Muscle of leg (tissue), 11 donors: Measurements from ENCODE around the gene LILRB1. TPM values are rescaled to one million over a fixed set of nuclear protein-coding genes. Genes with fewer than 3 reads are reported as not detected.
"Not testable (repeated sequence)": the region's sequence is repeated elsewhere in the genome, so short reads cannot be mapped to it uniquely, and the experiment has no call there.

Experiments
- DNase-seq: peaks from one replicate; pipeline ENCODE4 v3.0.0; 2013
- H3K27ac ChIP-seq: one replicate; pipeline ENCODE4 v1.5.1; 2013; ENCODE audit warnings: mild to moderate bottlenecking, low read length, control low read depth
- H3K27me3 ChIP-seq: one replicate; pipeline ENCODE4 v1.6.1; 2013; ENCODE audit warnings: low read length; ENCODE audit not compliant: control insufficient read depth, insufficient read depth
- H3K36me3 ChIP-seq: one replicate; pipeline ENCODE4 v1.6.1; 2013; ENCODE audit warnings: low read length; ENCODE audit not compliant: control insufficient read depth, insufficient read depth
- H3K4me1 ChIP-seq: one replicate; pipeline ENCODE4 v1.6.1; 2013; ENCODE audit warnings: low read length; ENCODE audit not compliant: control insufficient read depth, insufficient read depth
- H3K4me3 ChIP-seq: one replicate; pipeline ENCODE4 v1.5.1; 2013; ENCODE audit warnings: low read length, control low read depth
- H3K9me3 ChIP-seq: replicated peaks from 2 replicates; pipeline ENCODE4 v1.6.1; 2013; ENCODE audit warnings: low read depth, low read length; ENCODE audit not compliant: control insufficient read depth
- WGBS: methylation state at CpG from one replicate; pipeline ENCODE4 v1.1.5; 2013; ENCODE audit warnings: missing lambda C conversion rate; ENCODE audit not compliant: insufficient coverage; 5-methylcytosine and 5-hydroxymethylcytosine counted together
- polyA plus RNA-seq, 8 donors: library from polyadenylated mRNA; unstranded; fragments of 120-200 nt; gene quantifications; one replicate each; pipeline versions ENCODE4 v1.2.1 to v1.2.3, GENCODE V29; 2013; ENCODE audit warnings: inconsistent platforms in 1 of 8, low replicate concordance in 1 of 8; ENCODE audit not compliant: insufficient read length in 8 of 8, insufficient read depth in 1 of 8
- total RNA-seq: library from RNA; stranded (reverse); fragments of 120-200 nt; gene quantifications from one replicate; pipeline ENCODE4 v1.2.4, GENCODE V29; 2013

LILRB1 gene
- total and polyA plus RNA-seq, 9 donors: 0.53 to 2.1 (median 1.2) TPM

GRCh38 chr19:54676210-54676834 lies 46.0 kb downstream of the LILRB1 start:
- H3K27ac ChIP-seq, H3K27me3 ChIP-seq, H3K36me3 ChIP-seq, H3K9me3 ChIP-seq, H3K4me1 ChIP-seq, H3K4me3 ChIP-seq: not testable (repeated sequence)
- peak; percentile 67 for DNase-seq
- WGBS: 30% methylated on average over 2 of the region's 10 CpGs

- WGBS: 52% methylated on average over 3 of the region's 4 CpGs
- H3K36me3 ChIP-seq: no peaks in the 10 kb centered on the region
Observed at GRCh38 chr19:54677217-54677616, 46.9 kb downstream of the LILRB1 start.

GRCh38 chr19:54681596-54681995 lies 51.3 kb downstream of the LILRB1 start:
- H3K27me3 ChIP-seq, DNase-seq, H3K27ac ChIP-seq, H3K4me1 ChIP-seq, H3K4me3 ChIP-seq, H3K36me3 ChIP-seq, H3K9me3 ChIP-seq: not testable (repeated sequence)
- 40% methylated on average over 1 of the region's 12 CpGs for WGBS

More at GRCh38 chr19:54677217-54677616, 46.9 kb downstream of the LILRB1 start:
- no peak for DNase-seq
- Histone ChIP-seq H3K27ac (no peak overlapping the region), H3K4me3 (no peak overlapping the region), H3K4me1 (no peaks in the 10 kb centered on the region), H3K27me3 (no peaks in the 10 kb centered on the region), H3K9me3 (no peaks in the 10 kb centered on the region)

- Histone ChIP-seq H3K9me3 (peaks cover 4% of the 10 kb centered on the region), H3K27ac (no peak overlapping the region), H3K36me3 (no peaks in the 10 kb centered on the region), H3K4me3 (no peak overlapping the region), H3K27me3 (no peaks in the 10 kb centered on the region), H3K4me1 (no peaks in the 10 kb centered on the region)
- WGBS: no CpG with 5 or more reads among the region's 7 CpGs
- no peak for DNase-seq
Observed at GRCh38 chr19:54682306-54682856, 52.1 kb downstream of the LILRB1 start.

- H3K4me1 ChIP-seq: no peaks in the 10 kb centered on the region
- peaks cover 4% of the 10 kb centered on the region for H3K9me3 ChIP-seq
- H3K4me3 ChIP-seq: no peak overlapping the region
- no peaks in the 10 kb centered on the region for H3K36me3 ChIP-seq
- WGBS: 19% methylated on average over 2 of the region's 3 CpGs
- peak; percentile 48 for DNase-seq
- no peak overlapping the region for H3K27ac ChIP-seq
- no peaks in the 10 kb centered on the region for H3K27me3 ChIP-seq
Observed at GRCh38 chr19:54684527-54684926, 54.2 kb downstream of the LILRB1 start.

Other genes with a start within 250 kb of the LILRB1 start
- gene TTYH1, start 215.0 kb upstream of the LILRB1 start, total RNA-seq: 3.6 TPM
- gene TTYH1, start 215.0 kb upstream of the LILRB1 start, polyA plus RNA-seq: 10 to 100 TPM in 1 of 8 donors, 1 to 10 TPM in 7; 2.7 to 13.1 (median 5.1) TPM
- gene LENG8, start 181.3 kb upstream of the LILRB1 start, total RNA-seq: 28.7 TPM
- 100 to 1,000 TPM in 6 of 8 donors, 10 to 100 TPM in 2; 47.6 to 155 (median 105) TPM for gene LENG8, start 181.3 kb upstream of the LILRB1 start, polyA plus RNA-seq
- gene LENG9, start 166.7 kb upstream of the LILRB1 start, total RNA-seq: 2.7 TPM
- gene LENG9, start 166.7 kb upstream of the LILRB1 start, polyA plus RNA-seq: 1 to 10 TPM; 1.5 to 4.1 (median 2.5) TPM
- 39.4 TPM for gene CDC42EP5, start 157.2 kb upstream of the LILRB1 start, total RNA-seq
- gene CDC42EP5, start 157.2 kb upstream of the LILRB1 start, polyA plus RNA-seq: 10 to 100 TPM; 33.4 to 65.7 (median 46.5) TPM
- not detected for gene LAIR2, start 127.7 kb upstream of the LILRB1 start, total RNA-seq
- gene LAIR2, start 127.7 kb upstream of the LILRB1 start, polyA plus RNA-seq: under 1 TPM in 2 of 8 donors, not detected in 6; 0.29 to 0.41 TPM
- gene LILRA2, start 56.7 kb upstream of the LILRB1 start, total RNA-seq: 0.53 TPM
- gene LILRA2, start 56.7 kb upstream of the LILRB1 start, polyA plus RNA-seq: 1 to 10 TPM in 4 of 8 donors, under 1 TPM in 4; 0.51 to 1.6 (median 1.0) TPM
- 0.31 TPM for gene LILRA1, start 36.9 kb upstream of the LILRB1 start, total RNA-seq
- under 1 TPM; 0.30 to 0.73 (median 0.42) TPM for gene LILRA1, start 36.9 kb upstream of the LILRB1 start, polyA plus RNA-seq
- gene LILRB4, start 32.5 kb downstream of the LILRB1 start, total RNA-seq: 0.71 TPM
- 1 to 10 TPM in 6 of 8 donors, under 1 TPM in 2; 0.93 to 2.1 (median 1.2) TPM for gene LILRB4, start 32.5 kb downstream of the LILRB1 start, polyA plus RNA-seq
- gene KIR3DL3, start 94.0 kb downstream of the LILRB1 start, total RNA-seq: not detected
- not detected for gene KIR3DL3, start 94.0 kb downstream of the LILRB1 start, polyA plus RNA-seq
- gene KIR2DL3, start 108.0 kb downstream of the LILRB1 start, total RNA-seq: not detected
- not detected for gene KIR2DL3, start 108.0 kb downstream of the LILRB1 start, polyA plus RNA-seq
- gene KIR2DL1, start 139.3 kb downstream of the LILRB1 start, total RNA-seq: not detected
- gene KIR2DL1, start 139.3 kb downstream of the LILRB1 start, polyA plus RNA-seq: under 1 TPM in 1 of 8 donors, not detected in 7; 0.12 TPM
- gene KIR2DL4, start 173.1 kb downstream of the LILRB1 start, total RNA-seq: 0.04 TPM
- gene KIR2DL4, start 173.1 kb downstream of the LILRB1 start, polyA plus RNA-seq: not detected
- not detected for gene KIR3DL1, start 186.0 kb downstream of the LILRB1 start, total RNA-seq
- under 1 TPM in 1 of 8 donors, not detected in 7; 0.12 TPM for gene KIR3DL1, start 186.0 kb downstream of the LILRB1 start, polyA plus RNA-seq
- gene KIR2DS4, start 202.2 kb downstream of the LILRB1 start, total RNA-seq: not detected
- gene KIR2DS4, start 202.2 kb downstream of the LILRB1 start, polyA plus RNA-seq: under 1 TPM in 2 of 8 donors, not detected in 6; 0.07 to 0.13 TPM
- not detected for gene KIR3DL2, start 220.0 kb downstream of the LILRB1 start, total RNA-seq
- not detected for gene KIR3DL2, start 220.0 kb downstream of the LILRB1 start, polyA plus RNA-seq
- gene FCAR, start 243.8 kb downstream of the LILRB1 start, total RNA-seq: not detected
- under 1 TPM in 7 of 8 donors, not detected in 1; 0.12 to 0.56 (median 0.44) TPM for gene FCAR, start 243.8 kb downstream of the LILRB1 start, polyA plus RNA-seq